GM12801 (cell line): ENCODE measurements around the gene CAPZA2.

Experiments
- TF ChIP-seq, protein P1 (sequence below): IDR thresholded peaks from one replicate; pipeline ENCODE4 v1.5.1; 2011; ENCODE audit warnings: control low read depth; ENCODE audit not compliant: insufficient read length; ENCODE audit errors: extremely low read depth

Gene CAPZA2

DNA sequence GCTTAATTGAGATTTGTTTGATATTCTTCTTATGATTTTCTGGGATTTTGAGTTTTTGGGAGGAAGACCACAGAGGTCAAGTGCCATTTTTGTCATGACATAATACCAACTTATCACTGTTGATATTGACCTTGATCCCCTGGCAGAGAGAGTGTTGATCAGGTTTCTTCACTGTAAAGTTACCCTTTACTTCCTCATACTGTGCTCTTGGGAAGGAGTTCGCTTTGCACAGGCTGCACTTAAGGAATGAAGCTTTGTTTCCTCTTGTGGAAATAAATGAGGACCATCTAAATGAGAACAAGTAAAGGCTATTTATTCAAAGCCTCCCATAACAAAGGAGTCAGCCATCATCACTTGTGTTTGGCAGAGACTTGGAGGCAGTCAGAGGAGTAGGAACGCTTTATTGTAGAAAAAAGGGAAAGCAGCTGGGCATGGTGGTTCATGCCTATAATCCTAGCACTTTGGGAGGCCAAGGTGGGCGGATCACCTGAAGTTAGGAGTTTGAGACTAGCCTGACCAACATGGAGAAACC is 107.0 kb downstream of the CAPZA2 start:
- TF ChIP-seq, protein P1, sequence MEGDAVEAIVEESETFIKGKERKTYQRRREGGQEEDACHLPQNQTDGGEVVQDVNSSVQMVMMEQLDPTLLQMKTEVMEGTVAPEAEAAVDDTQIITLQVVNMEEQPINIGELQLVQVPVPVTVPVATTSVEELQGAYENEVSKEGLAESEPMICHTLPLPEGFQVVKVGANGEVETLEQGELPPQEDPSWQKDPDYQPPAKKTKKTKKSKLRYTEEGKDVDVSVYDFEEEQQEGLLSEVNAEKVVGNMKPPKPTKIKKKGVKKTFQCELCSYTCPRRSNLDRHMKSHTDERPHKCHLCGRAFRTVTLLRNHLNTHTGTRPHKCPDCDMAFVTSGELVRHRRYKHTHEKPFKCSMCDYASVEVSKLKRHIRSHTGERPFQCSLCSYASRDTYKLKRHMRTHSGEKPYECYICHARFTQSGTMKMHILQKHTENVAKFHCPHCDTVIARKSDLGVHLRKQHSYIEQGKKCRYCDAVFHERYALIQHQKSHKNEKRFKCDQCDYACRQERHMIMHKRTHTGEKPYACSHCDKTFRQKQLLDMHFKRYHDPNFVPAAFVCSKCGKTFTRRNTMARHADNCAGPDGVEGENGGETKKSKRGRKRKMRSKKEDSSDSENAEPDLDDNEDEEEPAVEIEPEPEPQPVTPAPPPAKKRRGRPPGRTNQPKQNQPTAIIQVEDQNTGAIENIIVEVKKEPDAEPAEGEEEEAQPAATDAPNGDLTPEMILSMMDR = no peak

DNA sequence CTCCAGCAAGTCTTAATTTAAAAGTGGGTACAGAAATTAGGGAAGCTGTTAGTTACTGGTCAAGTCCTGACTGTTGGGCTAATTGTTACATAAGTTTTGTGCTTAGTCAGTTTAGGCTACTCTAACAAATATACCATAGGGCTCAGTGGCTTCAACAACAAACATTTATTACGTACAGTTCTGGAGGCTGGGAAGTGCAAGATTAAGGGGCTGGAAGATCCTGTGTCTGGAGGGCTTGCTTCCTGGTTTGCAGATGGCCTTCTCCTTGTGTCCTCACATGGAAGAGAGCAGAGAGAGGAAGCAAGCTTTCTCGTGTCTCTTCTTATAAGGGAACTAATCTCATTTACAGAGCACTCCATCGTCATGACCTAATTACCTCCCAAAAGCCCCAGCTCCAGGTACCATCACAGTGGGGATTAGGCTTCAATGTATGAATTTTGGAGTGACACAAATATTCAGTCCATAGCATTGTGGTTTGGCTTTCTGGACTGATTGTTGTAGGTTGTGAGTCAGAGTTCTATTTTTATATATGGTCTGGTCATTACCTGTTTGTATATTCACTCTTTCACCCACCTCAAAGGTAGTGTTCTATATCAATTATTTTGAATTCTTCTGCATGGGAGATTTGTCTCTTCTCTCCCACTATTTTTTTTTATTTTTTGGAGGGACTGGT is 108.0 kb downstream of the CAPZA2 start:
- TF ChIP-seq, protein P1 = no peak
